Pulmonary artery endothelial cell (primary cell): ENCODE data around the gene WDR36. TPM values are rescaled to one million over a fixed set of nuclear protein-coding genes. Genes with fewer than 3 reads are reported as not detected.

Experiments used
- DNase-seq: peaks from one replicate; pipeline ENCODE4 v3.0.0-alpha.2; 2011; ENCODE audit warnings: low read depth, low spot score
- total RNA-seq: library from RNA; depleted of rRNA; stranded (reverse); fragments of >200 nt; gene quantifications from 2 replicates; pipeline ENCODE4 v1.2.3, GENCODE V29; 2014

Gene WDR36
- total RNA-seq, 1 donor from 2014 or later = 72.3 TPM

GRCh38 chr5:111099058-111099778 is 7.1 kb downstream of the WDR36 start:
- DNase-seq = no peak

GRCh38 chr5:111106320-111106948 is 14.3 kb downstream of the WDR36 start:
- no peak for DNase-seq

GRCh38 chr5:111107371-111107770 is 15.2 kb downstream of the WDR36 start:
- DNase-seq = no peak

GRCh38 chr5:111111956-111112355 is 19.8 kb downstream of the WDR36 start:
- no peak for DNase-seq

- no peak for DNase-seq
Observed at GRCh38 chr5:111113678-111114077, 21.5 kb downstream of the WDR36 start.

- no peak for DNase-seq
Observed at GRCh38 chr5:111115229-111115628, 23.1 kb downstream of the WDR36 start.

GRCh38 chr5:111116550-111116949 is 24.4 kb downstream of the WDR36 start:
- no peak for DNase-seq

- DNase-seq = no peak
Observed at GRCh38 chr5:111117136-111117535, 25.0 kb downstream of the WDR36 start.

- no peak for DNase-seq
Observed at GRCh38 chr5:111119221-111119620, 27.1 kb downstream of the WDR36 start.

GRCh38 chr5:111119856-111120255 is 27.7 kb downstream of the WDR36 start:
- DNase-seq = no peak

GRCh38 chr5:111120911-111121310 is 28.8 kb downstream of the WDR36 start:
- no peak for DNase-seq

GRCh38 chr5:111121926-111122325 is 29.8 kb downstream of the WDR36 start:
- DNase-seq = no peak

- no peak for DNase-seq
Observed at GRCh38 chr5:111122398-111122797, 30.2 kb downstream of the WDR36 start.

GRCh38 chr5:111124793-111125192 is 32.6 kb downstream of the WDR36 start:
- no peak for DNase-seq

GRCh38 chr5:111126896-111127295 is 34.7 kb downstream of the WDR36 start:
- no peak for DNase-seq

GRCh38 chr5:111127453-111128195 is 35.5 kb downstream of the WDR36 start:
- DNase-seq = no peak

GRCh38 chr5:111129938-111130337 is 37.8 kb downstream of the WDR36 start:
- DNase-seq = no peak

- DNase-seq = no peak
Observed at GRCh38 chr5:111131356-111131755, 39.2 kb downstream of the WDR36 start.

- DNase-seq = no peak
Observed at GRCh38 chr5:111132076-111132475, 39.9 kb downstream of the WDR36 start.

GRCh38 chr5:111132731-111133435 is 40.7 kb downstream of the WDR36 start:
- DNase-seq = no peak

- DNase-seq = no peak
Observed at GRCh38 chr5:111133436-111133751, 41.2 kb downstream of the WDR36 start.

GRCh38 chr5:111134087-111134486 is 41.9 kb downstream of the WDR36 start:
- DNase-seq = no peak
